ENCODE measurements around the gene B3GLCT. TPM values are rescaled to one million over a fixed set of nuclear protein-coding genes. Genes with fewer than 3 reads are reported as not detected.

The B3GLCT gene
- total and polyA plus RNA-seq, 7 donors, result 1.1 to 5.5 (median 2.8) TPM

GRCh38 chr13:31242367-31242766 lies 42.6 kb downstream of the B3GLCT start:
- no peaks in the 10 kb centered on the region for H3K4me1 ChIP-seq
- no peak overlapping the region for H3K4me3 ChIP-seq
- ATAC-seq (no peak), DNase-seq (no peak)
- H3K27me3 ChIP-seq (ENCODE audit: insufficient read depth in 3 of 3, low read length in 2 of 3), result no peaks in the 10 kb centered on the region
- intact Hi-C loops (cut with DNase I), result no loop called here
- peaks cover 0 to 2% of the 10 kb centered on the region in 2 donors for H3K36me3 ChIP-seq (ENCODE audit: insufficient read depth in 1 of 2, low read depth in 1 of 2)
- no peaks in the 10 kb centered on the region for H3K9me3 ChIP-seq
- H3K27ac ChIP-seq, result no peak overlapping the region
- WGBS, 3 donors, result 48 to 59% (median 53%) methylated on average over 2 of the region's 2 CpGs
- no peak for TF ChIP-seq CTCF (IDR thresholded peaks at IDR 0.05)

- ATAC-seq, result no peak
- intact Hi-C loops (cut with DNase I), result no loop called here
- Histone ChIP-seq H3K4me3 (no peak overlapping the region), H3K4me1 (no peaks in the 10 kb centered on the region), H3K9me3 (no peaks in the 10 kb centered on the region), H3K36me3 (ENCODE audit: insufficient read depth in 1 of 2, low read depth in 1 of 2) (peaks cover 0 to 2% of the 10 kb centered on the region in 2 donors), H3K27me3 (ENCODE audit: insufficient read depth in 3 of 3, low read length in 2 of 3) (no peaks in the 10 kb centered on the region), H3K27ac (no peak overlapping the region)
- WGBS, 3 donors, result 67 to 80% (median 74%) methylated on average over 1 of the region's 1 CpG
- DNase-seq, result no peak
- TF ChIP-seq CTCF (IDR thresholded peaks at IDR 0.05), result no peak
Observed at GRCh38 chr13:31242916-31243315, 43.1 kb downstream of the B3GLCT start.

GRCh38 chr13:31245598-31246373 lies 46.0 kb downstream of the B3GLCT start:
- intact Hi-C loops (cut with DNase I), result no loop called here
- WGBS, 3 donors, result 93 to 98% (median 96%) methylated on average over 1 of the region's 1 CpG
- no peaks in the 10 kb centered on the region for H3K4me1 ChIP-seq
- no peak overlapping the region for H3K4me3 ChIP-seq
- no peaks in the 10 kb centered on the region for H3K9me3 ChIP-seq
- no peak for ATAC-seq
- no peak overlapping the region for H3K27ac ChIP-seq
- no peaks in the 10 kb centered on the region for H3K27me3 ChIP-seq (ENCODE audit: insufficient read depth in 3 of 3, low read length in 2 of 3)
- H3K36me3 ChIP-seq (ENCODE audit: insufficient read depth in 1 of 2, low read depth in 1 of 2), result peaks cover 2 to 7% of the 10 kb centered on the region in 2 donors
- no peak for TF ChIP-seq CTCF (IDR thresholded peaks at IDR 0.05)
- no peak for DNase-seq

- peaks cover 5 to 7% of the 10 kb centered on the region in 2 donors for H3K36me3 ChIP-seq (ENCODE audit: insufficient read depth in 1 of 2, low read depth in 1 of 2)
- no peak for DNase-seq
- intact Hi-C loops (cut with DNase I), result no loop called here
- no peaks in the 10 kb centered on the region for H3K4me1 ChIP-seq
- no peak for ATAC-seq
- no peaks in the 10 kb centered on the region for H3K27me3 ChIP-seq (ENCODE audit: insufficient read depth in 3 of 3, low read length in 2 of 3)
- no peaks in the 10 kb centered on the region for H3K9me3 ChIP-seq
- 90 to 99% (median 96%) methylated on average over 6 of the region's 6 CpGs for WGBS, 3 donors
- no peak overlapping the region for H3K27ac ChIP-seq
- no peak for TF ChIP-seq CTCF (IDR thresholded peaks at IDR 0.05)
- no peak overlapping the region for H3K4me3 ChIP-seq
Observed at GRCh38 chr13:31246918-31247317, 47.1 kb downstream of the B3GLCT start.

- H3K36me3 ChIP-seq (ENCODE audit: insufficient read depth in 1 of 2, low read depth in 1 of 2), result peaks cover 5 to 7% of the 10 kb centered on the region in 2 donors
- no peaks in the 10 kb centered on the region for H3K4me1 ChIP-seq
- intact Hi-C loops (cut with DNase I), result no loop called here
- TF ChIP-seq CTCF (IDR thresholded peaks at IDR 0.05), result no peak
- DNase-seq (no peak), ATAC-seq (no peak)
- H3K9me3 ChIP-seq, result no peaks in the 10 kb centered on the region
- no peaks in the 10 kb centered on the region for H3K27me3 ChIP-seq (ENCODE audit: insufficient read depth in 3 of 3, low read length in 2 of 3)
- no peak overlapping the region for H3K27ac ChIP-seq
- H3K4me3 ChIP-seq, result no peak overlapping the region
- WGBS, 3 donors, result 81 to 87% (median 83%) methylated on average over 3 of the region's 3 CpGs
Observed at GRCh38 chr13:31248361-31248760, 48.6 kb downstream of the B3GLCT start.
